PC-9 (cell line): Measurements from ENCODE around the gene MED16. TPM values are rescaled to one million over a fixed set of nuclear protein-coding genes. Genes with fewer than 3 reads are reported as not detected.

Experiments used
- BruUV-seq: library from RNA; stranded (reverse); fragments of 400-500 nt; replicated peaks from 2 replicates; lab custom pipeline; 2021; lab: Mats Ljungman, UMichigan
- CTCF ChIA-PET: fragments of 300-600 bp; sonication (Branson Sonifier 250); formaldehyde crosslinking; loops from one replicate; lab custom pipeline; 2022; ENCODE audit warnings: antibody characterized with exemption; lab: Charles Lee
- POLR2A ChIA-PET: fragments of 300-600 bp; sonication (Branson Sonifier 250); formaldehyde crosslinking; loops from one replicate; lab custom pipeline; 2022; ENCODE audit warnings: antibody characterized with exemption; ENCODE audit not compliant: unreplicated experiment; lab: Charles Lee
- DNase-seq, 2 experiments: peaks; one replicate each; pipeline versions ENCODE4 v3.0.0 to v3.0.0-alpha.2; 2015 to 2022; ENCODE audit warnings: mixed read lengths in 1 of 2
- H2AFZ ChIP-seq: fragments of 200-600 bp; sonication (generic); 2 replicates; pipeline ENCODE4 v1.8.1; 2017; ENCODE audit warnings: antibody characterized with exemption
- H3F3A ChIP-seq: fragments of 200-600 bp; sonication (generic); 2 replicates; pipeline ENCODE4 v1.8.1; 2017; ENCODE audit warnings: antibody characterized with exemption, mild to moderate bottlenecking, low read depth; ENCODE audit not compliant: insufficient read depth
- H3K27ac ChIP-seq: fragments of 200-600 bp; sonication (generic); 2 replicates; pipeline ENCODE4 v1.6.1; 2016; ENCODE audit warnings: mixed run types
- H3K27me3 ChIP-seq: fragments of 200-600 bp; sonication (generic); 2 replicates; pipeline ENCODE4 v1.6.1; 2016; ENCODE audit warnings: low read depth, mixed run types; ENCODE audit not compliant: insufficient read depth
- H3K36me3 ChIP-seq: fragments of 200-600 bp; sonication (generic); 2 replicates; pipeline ENCODE4 v1.6.1; 2016; ENCODE audit warnings: low read depth, mixed run types
- H3K4me1 ChIP-seq: fragments of 200-600 bp; sonication (generic); replicated peaks from 2 replicates; pipeline ENCODE4 v1.6.1; 2016; ENCODE audit warnings: mixed run types; ENCODE audit not compliant: insufficient read depth
- H3K4me2 ChIP-seq: fragments of 200-600 bp; sonication (generic); 2 replicates; pipeline ENCODE4 v1.6.1; 2017; ENCODE audit warnings: mixed run types
- H3K4me3 ChIP-seq: fragments of 200-600 bp; sonication (generic); 2 replicates; pipeline ENCODE4 v1.6.1; 2016; ENCODE audit warnings: mixed run types
- H3K79me2 ChIP-seq: fragments of 200-600 bp; sonication (generic); 2 replicates; pipeline ENCODE4 v1.6.1; 2017; ENCODE audit warnings: low read depth, mixed run types
- H3K9me2 ChIP-seq: fragments of 200-600 bp; sonication (generic); 2 replicates; pipeline ENCODE4 v1.8.1; 2017; ENCODE audit warnings: mild to moderate bottlenecking; ENCODE audit not compliant: insufficient read depth
- H3K9me3 ChIP-seq: fragments of 200-600 bp; sonication (generic); 2 replicates; pipeline ENCODE4 v1.8.1; 2016; ENCODE audit warnings: low read depth; ENCODE audit not compliant: insufficient read depth
- H4K20me1 ChIP-seq: fragments of 200-600 bp; sonication (generic); 2 replicates; pipeline ENCODE4 v1.8.1; 2017; ENCODE audit not compliant: insufficient read depth
- EZH2 ChIP-seq: fragments of 200-600 bp; sonication (generic); IDR thresholded peaks from 2 replicates; pipeline ENCODE4 v1.8.0; 2017; ENCODE audit warnings: antibody characterized with exemption, low read depth
- intact Hi-C: fragments of 100-400 bp; cut with micrococcal nuclease; formaldehyde crosslinking; loops from one replicate; pipeline ENCODE4 v1.10.0; 2022; ENCODE audit not compliant: unreplicated experiment
- total RNA-seq: library from RNA; stranded (reverse); gene quantifications from 2 replicates; pipeline ENCODE4 v1.2.3, GENCODE V29; 2021
- TF ChIP-seq, protein P1 (sequence below): fragments of 200-600 bp; sonication (generic); conservative IDR thresholded peaks from 2 replicates; pipeline ENCODE4 v1.6.1; 2017; ENCODE audit warnings: mixed run types, antibody characterized with exemption, mild to moderate bottlenecking, moderate library complexity

Gene MED16
- total RNA-seq, 1 experiment from 2014 or later, result 54.7 TPM

DNA sequence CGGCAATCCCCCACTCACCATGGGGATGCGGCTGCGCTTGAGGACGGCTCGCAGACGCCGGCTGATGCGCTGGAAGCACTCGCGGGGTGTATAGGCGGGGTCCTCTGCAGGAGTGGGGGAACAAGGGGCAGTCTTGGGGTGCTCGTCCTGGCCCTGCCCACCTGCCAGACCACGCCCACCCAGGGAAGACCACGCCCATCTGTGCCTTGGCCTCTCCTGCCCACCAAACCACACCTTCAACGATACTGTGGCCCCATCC lies 7.0 kb upstream of the MED16 start:
- CTCF ChIA-PET, result no interaction called here
- peaks cover 6% of the 10 kb centered on the region; the same call in 1 of the 2 replicates for H3K79me2 ChIP-seq
- H3K27ac ChIP-seq, result no peak overlapping the region
- H3K9me3 ChIP-seq, result no peaks in the 10 kb centered on the region
- H3K36me3 ChIP-seq, result no peaks in the 10 kb centered on the region
- POLR2A ChIA-PET, result no interaction called here
- TF ChIP-seq, protein P1, sequence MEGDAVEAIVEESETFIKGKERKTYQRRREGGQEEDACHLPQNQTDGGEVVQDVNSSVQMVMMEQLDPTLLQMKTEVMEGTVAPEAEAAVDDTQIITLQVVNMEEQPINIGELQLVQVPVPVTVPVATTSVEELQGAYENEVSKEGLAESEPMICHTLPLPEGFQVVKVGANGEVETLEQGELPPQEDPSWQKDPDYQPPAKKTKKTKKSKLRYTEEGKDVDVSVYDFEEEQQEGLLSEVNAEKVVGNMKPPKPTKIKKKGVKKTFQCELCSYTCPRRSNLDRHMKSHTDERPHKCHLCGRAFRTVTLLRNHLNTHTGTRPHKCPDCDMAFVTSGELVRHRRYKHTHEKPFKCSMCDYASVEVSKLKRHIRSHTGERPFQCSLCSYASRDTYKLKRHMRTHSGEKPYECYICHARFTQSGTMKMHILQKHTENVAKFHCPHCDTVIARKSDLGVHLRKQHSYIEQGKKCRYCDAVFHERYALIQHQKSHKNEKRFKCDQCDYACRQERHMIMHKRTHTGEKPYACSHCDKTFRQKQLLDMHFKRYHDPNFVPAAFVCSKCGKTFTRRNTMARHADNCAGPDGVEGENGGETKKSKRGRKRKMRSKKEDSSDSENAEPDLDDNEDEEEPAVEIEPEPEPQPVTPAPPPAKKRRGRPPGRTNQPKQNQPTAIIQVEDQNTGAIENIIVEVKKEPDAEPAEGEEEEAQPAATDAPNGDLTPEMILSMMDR, result no peak
- no peak for TF ChIP-seq EZH2
- intact Hi-C loops, result no loop called here
- H3K9me2 ChIP-seq, result no peaks in the 10 kb centered on the region
- H3K4me1 ChIP-seq, result no peaks in the 10 kb centered on the region
- H3K4me2 ChIP-seq, result no peak overlapping the region
- no peaks in the 10 kb centered on the region for H3K27me3 ChIP-seq
- no peak overlapping the region for H2AFZ ChIP-seq
- H4K20me1 ChIP-seq, result peaks cover 31% of the 10 kb centered on the region
- no TSS peak for BruUV-seq
- 0 out of 2 replicates have a peak, but pooled peaks cover 3% of the 10 kb centered on the region for H3F3A ChIP-seq
- H3K4me3 ChIP-seq, result no peak overlapping the region
- no peak for DNase-seq

DNA sequence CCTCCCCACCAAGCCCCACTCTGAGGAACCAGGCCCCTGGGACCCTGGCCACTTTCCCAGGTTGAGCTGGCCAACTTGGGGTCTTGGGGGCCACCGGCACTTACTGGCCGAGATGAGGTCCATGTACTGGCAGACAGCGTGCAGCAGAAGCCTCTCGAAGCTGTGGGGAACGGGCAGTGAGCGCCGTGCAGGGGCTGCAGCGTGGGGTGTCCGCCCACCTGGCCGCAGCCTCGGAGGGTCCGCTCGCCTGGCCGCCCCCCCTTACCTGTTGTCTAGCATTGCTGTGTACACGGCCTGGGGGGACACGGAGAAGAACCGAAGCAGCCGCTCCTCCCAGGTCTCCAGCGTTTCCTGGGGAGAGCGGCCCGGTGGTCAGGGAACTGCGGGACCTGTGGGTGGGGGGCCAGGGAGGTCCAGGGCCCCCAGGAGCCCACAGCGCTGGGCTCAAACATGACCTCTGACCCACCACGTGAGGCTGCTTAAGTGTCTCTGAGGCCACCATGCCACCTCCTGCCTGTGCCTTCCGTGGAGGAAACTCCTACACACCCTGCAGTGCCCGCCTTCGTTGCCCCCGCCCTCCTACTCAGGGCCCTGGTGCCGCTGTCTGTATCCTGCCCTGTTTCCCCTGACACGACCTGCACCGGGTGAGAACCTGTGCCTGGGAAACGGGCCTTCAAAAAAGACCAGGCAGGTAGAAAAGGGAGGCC lies 6.5 kb upstream of the MED16 start:
- TF ChIP-seq EZH2, result no peak
- H3K4me1 ChIP-seq, result no peaks in the 10 kb centered on the region
- DNase-seq, result no peak
- ChIA-PET CTCF (no interaction called here), POLR2A (no interaction called here)
- H3K27me3 ChIP-seq, result no peaks in the 10 kb centered on the region
- no peaks in the 10 kb centered on the region for H3K9me3 ChIP-seq
- H3K4me3 ChIP-seq, result no peak overlapping the region
- peaks cover 27% of the 10 kb centered on the region for H4K20me1 ChIP-seq
- no TSS peak for BruUV-seq
- peaks cover 8% of the 10 kb centered on the region; the same call in 1 of the 2 replicates for H3F3A ChIP-seq
- no peaks in the 10 kb centered on the region for H3K9me2 ChIP-seq
- H3K36me3 ChIP-seq, result no peaks in the 10 kb centered on the region
- intact Hi-C loops, result no loop called here
- no peak overlapping the region for H3K4me2 ChIP-seq
- H3K79me2 ChIP-seq, result peaks cover 2% of the 10 kb centered on the region; the same call in 1 of the 2 replicates
- H2AFZ ChIP-seq, result no peak overlapping the region
- H3K27ac ChIP-seq, result no peak overlapping the region

DNA sequence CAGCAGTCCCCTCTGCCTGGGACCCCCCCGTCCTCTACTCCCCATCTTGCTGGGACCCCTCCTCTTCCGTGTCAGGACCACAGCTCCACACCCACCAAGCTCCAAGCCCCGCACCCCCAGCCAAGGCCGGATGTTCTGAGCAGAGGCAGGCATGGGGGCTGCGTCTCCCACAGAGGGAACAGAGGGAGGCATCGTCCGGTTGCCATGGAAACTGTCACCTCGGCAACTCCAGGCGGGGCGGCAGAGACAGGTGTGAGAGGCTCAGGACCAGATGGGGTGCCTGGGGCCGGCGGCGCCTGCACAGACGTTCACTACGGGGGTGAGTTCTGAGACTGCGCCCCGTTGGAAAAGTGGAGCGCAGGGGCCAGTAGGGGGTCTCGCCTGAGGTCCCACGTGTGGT lies 5.7 kb upstream of the MED16 start:
- Histone ChIP-seq H3K27ac (no peak overlapping the region), H3K36me3 (no peaks in the 10 kb centered on the region), H3K27me3 (no peaks in the 10 kb centered on the region), H2AFZ (no peak overlapping the region), H3K4me2 (no peak overlapping the region), H4K20me1 (peaks cover 25% of the 10 kb centered on the region), H3K9me2 (no peaks in the 10 kb centered on the region), H3K79me2 (no peaks in the 10 kb centered on the region), H3K4me1 (no peaks in the 10 kb centered on the region), H3F3A (peaks cover 10% of the 10 kb centered on the region; the same call in 1 of the 2 replicates), H3K4me3 (no peak overlapping the region), H3K9me3 (no peaks in the 10 kb centered on the region)
- no peak for DNase-seq
- TF ChIP-seq EZH2, result no peak
- TF ChIP-seq, protein P1, result no peak
- BruUV-seq, result no TSS peak
- ChIA-PET POLR2A (no interaction called here), CTCF (interaction anchor here (0.5 kb wide), 1 partner anchor 90 kb away, joined by 23 read pairs; no protein-coding TSS in a partner anchor)
- intact Hi-C loops, result no loop called here
